SK-N-SH (cell line): ENCODE results near the gene ZNF804A. TPM values are rescaled to one million over a fixed set of nuclear protein-coding genes. Genes with fewer than 3 reads are reported as not detected.

Experiments used
- CTCF ChIA-PET: fragments of 300-600, 350-600 bp; formaldehyde crosslinking; extraction: SDS; loops from one replicate; lab custom pipeline; 2021; lab: Yijun Ruan, JAX
- POLR2A ChIA-PET: fragments of 350-600 bp; sonication (Branson Sonifier 250); formaldehyde crosslinking; extraction: SDS; loops from one replicate; lab custom pipeline; 2020; ENCODE audit warnings: antibody characterized with exemption, inconsistent platforms; lab: Yijun Ruan, JAX
- DNase-seq: peaks from one replicate; pipeline ENCODE4 v3.0.0; 2012
- H2AFZ ChIP-seq: fragments of 200-600 bp; sonication (generic); 2 replicates; pipeline ENCODE4 v1.8.1; 2016; ENCODE audit warnings: antibody characterized with exemption, mild to moderate bottlenecking, low read depth
- H3F3A ChIP-seq: fragments of 200-600 bp; sonication (generic); replicated peaks from 2 replicates; pipeline ENCODE3; 2016; ENCODE audit warnings: antibody characterized with exemption, mild to moderate bottlenecking; ENCODE audit not compliant: insufficient read depth
- H3K27ac ChIP-seq, 2 experiments: fragments of 200-500 bp in 1 of 2; fragments of 200-600 bp in 1 of 2; sonication (Bioruptor generic) in 1 of 2; sonication (generic), shearing (Covaris generic) in 1 of 2; 2 replicates each; pipeline versions ENCODE4 v1.5.1 to v1.6.1; 2014 to 2016; ENCODE audit warnings: low read depth in 2 of 2, inconsistent platforms in 1 of 2, low read length in 1 of 2, mild to moderate bottlenecking in 1 of 2, mixed read lengths in 1 of 2
- H3K27me3 ChIP-seq: fragments of 200-600 bp; sonication (generic), shearing (Covaris generic); 2 replicates; pipeline ENCODE4 v1.6.1; 2016; ENCODE audit warnings: mixed run types; ENCODE audit not compliant: insufficient read depth
- H3K36me3 ChIP-seq, 2 experiments: fragments of 200-500 bp in 1 of 2; fragments of 200-600 bp in 1 of 2; sonication (Bioruptor generic) in 1 of 2; sonication (generic) in 1 of 2; replicated peaks in 1 of 2; 2 replicates each; pipeline versions ENCODE3 to v1.5.1; 2014 to 2016; ENCODE audit warnings: low read length in 1 of 2, mild to moderate bottlenecking in 1 of 2; ENCODE audit not compliant: insufficient read depth in 2 of 2, control insufficient read depth in 1 of 2
- H3K4me1 ChIP-seq, 2 experiments: fragments of 200-500 bp in 1 of 2; fragments of 200-600 bp in 1 of 2; sonication (Bioruptor generic) in 1 of 2; sonication (generic), shearing (Covaris generic) in 1 of 2; 2 replicates each; pipeline versions ENCODE4 v1.5.1 to v1.6.1; 2014 to 2016; ENCODE audit warnings: low read depth in 1 of 2, low read length in 1 of 2, mixed run types in 1 of 2; ENCODE audit not compliant: insufficient read depth in 2 of 2, control insufficient read depth in 1 of 2
- H3K4me2 ChIP-seq: fragments of 200-600 bp; sonication (generic), shearing (Covaris generic); 2 replicates; pipeline ENCODE4 v1.6.1; 2017; ENCODE audit warnings: mixed run types
- H3K4me3 ChIP-seq, 2 experiments: fragments of 200-500 bp in 1 of 2; fragments of 200-600 bp in 1 of 2; sonication (Bioruptor generic) in 1 of 2; sonication (generic), shearing (Covaris generic) in 1 of 2; 2 replicates each; pipeline versions ENCODE4 v1.5.1 to v1.8.1; 2014 to 2016; ENCODE audit warnings: low read depth in 2 of 2, inconsistent platforms in 1 of 2, low read length in 1 of 2, mild to moderate bottlenecking in 1 of 2, mixed read lengths in 1 of 2, moderate library complexity in 1 of 2
- H3K79me2 ChIP-seq: fragments of 200-600 bp; sonication (generic); 2 replicates; pipeline ENCODE4 v1.8.1; 2017; ENCODE audit warnings: mild to moderate bottlenecking; ENCODE audit not compliant: insufficient read depth
- H3K9ac ChIP-seq: fragments of 200-600 bp; sonication (generic); 2 replicates; pipeline ENCODE4 v1.6.1; 2017; ENCODE audit warnings: mixed run types
- H3K9me2 ChIP-seq: fragments of 200-600 bp; sonication (generic); 2 replicates; pipeline ENCODE4 v1.6.1; 2017; ENCODE audit warnings: mixed run types
- H3K9me3 ChIP-seq: fragments of 200-600 bp; sonication (generic); 2 replicates; pipeline ENCODE4 v1.6.1; 2017; ENCODE audit warnings: mixed run types, mild to moderate bottlenecking, moderate library complexity
- H4K20me1 ChIP-seq: fragments of 200-600 bp; sonication (generic); 2 replicates; pipeline ENCODE4 v1.6.1; 2017; ENCODE audit warnings: mild to moderate bottlenecking, mixed run types; ENCODE audit not compliant: insufficient read depth
- CHD2 ChIP-seq: fragments of 150-350 bp; IDR thresholded peaks from 2 replicates; pipeline ENCODE4 v1.6.1; 2018; ENCODE audit warnings: low read length; ENCODE audit not compliant: partially characterized antibody
- ELF1 ChIP-seq: IDR thresholded peaks from 2 replicates; pipeline ENCODE4 v1.4.0; 2012
- IRF3 ChIP-seq: fragments of 150-350 bp; IDR thresholded peaks from 2 replicates; pipeline ENCODE4 v1.6.1; 2016; ENCODE audit warnings: mild to moderate bottlenecking, low read depth, low read length
- MXI1 ChIP-seq: IDR thresholded peaks from 2 replicates; pipeline ENCODE4 v1.6.1; 2012; ENCODE audit warnings: mild to moderate bottlenecking, low read depth, low read length, improper control_type of control experiment
- POLR2AphosphoS5 ChIP-seq: IDR thresholded peaks from 2 replicates; pipeline ENCODE4 v1.6.1; 2012; ENCODE audit warnings: low read depth, low read length
- RAD21 ChIP-seq: IDR thresholded peaks from 2 replicates; pipeline ENCODE4 v1.6.1; 2012; ENCODE audit warnings: mild to moderate bottlenecking, low read length
- SIN3A ChIP-seq: IDR thresholded peaks from 2 replicates; pipeline ENCODE4 v1.6.1; 2012; ENCODE audit warnings: low read depth, mild to moderate bottlenecking, low read length, moderate library complexity, borderline replicate concordance
- YY1 ChIP-seq: IDR thresholded peaks from 2 replicates; pipeline ENCODE4 v1.4.0; 2012; ENCODE audit warnings: low read depth, mild to moderate bottlenecking
- ZBTB33 ChIP-seq: IDR thresholded peaks from 2 replicates; pipeline ENCODE4 v1.4.0; 2012; ENCODE audit warnings: low read depth, borderline replicate concordance
- WGBS: methylation state at CpG from one replicate; pipeline ENCODE4 v1.1.6; 2017; ENCODE audit warnings: low lambda C conversion rate; 5-methylcytosine and 5-hydroxymethylcytosine counted together
- polyA plus RNA-seq, 3 experiments: library from polyadenylated mRNA; depleted of rRNA; stranded (reverse); fragments of >200 nt; gene quantifications; 2 replicates each; pipeline ENCODE4 v1.2.3, GENCODE V29; 2012

Gene ZNF804A
- polyA plus RNA-seq, 1 of the 3 experiments (the other 2 are of a cell fraction) = 0.02 TPM

- Histone ChIP-seq H3K9ac (no peak overlapping the region), H3K79me2 (no peaks in the 10 kb centered on the region), H3K27ac (no peak overlapping the region), H4K20me1 (no peaks in the 10 kb centered on the region), H2AFZ (no peak overlapping the region), H3K27me3 (no peaks in the 10 kb centered on the region), H3K9me2 (no peaks in the 10 kb centered on the region), H3K4me3 (no peak overlapping the region), H3K4me2 (no peak overlapping the region), H3K4me1 (no peaks in the 10 kb centered on the region), H3K9me3 (no peaks in the 10 kb centered on the region), H3F3A (no peaks in the 10 kb centered on the region), H3K36me3 (no peaks in the 10 kb centered on the region)
- 62% methylated on average over 6 of the region's 7 CpGs for WGBS
- TF ChIP-seq YY1 (no peak), RAD21 (no peak), MXI1 (no peak), CHD2 (no peak), ZBTB33 (no peak)
- POLR2A ChIA-PET = no interaction called here
- CTCF ChIA-PET = no interaction called here
- DNase-seq = no peak
Measured at GRCh38 chr2:184679219-184680018, 81.1 kb downstream of the ZNF804A start.

- ChIA-PET POLR2A (no interaction called here), CTCF (no interaction called here)
- Histone ChIP-seq H3K36me3 (no peaks in the 10 kb centered on the region), H3K4me1 (no peaks in the 10 kb centered on the region), H3K4me3 (no peak overlapping the region), H3K9ac (no peak overlapping the region), H3K9me2 (no peaks in the 10 kb centered on the region), H3K4me2 (no peak overlapping the region), H3K27me3 (no peaks in the 10 kb centered on the region), H4K20me1 (no peaks in the 10 kb centered on the region), H3K79me2 (no peaks in the 10 kb centered on the region), H2AFZ (no peak overlapping the region), H3K9me3 (no peaks in the 10 kb centered on the region), H3F3A (no peaks in the 10 kb centered on the region)
- 85% methylated on average over 2 of the region's 2 CpGs for WGBS
- TF ChIP-seq IRF3 = no peak
- TF ChIP-seq SIN3A = no peak
- TF ChIP-seq POLR2AphosphoS5 = no peak
- TF ChIP-seq ELF1 = no peak
- TF ChIP-seq, all 33 proteins: peak for 0
- no peak for DNase-seq
- no peak overlapping the region for H3K27ac ChIP-seq
Measured at GRCh38 chr2:184680825-184681224, 82.5 kb downstream of the ZNF804A start.
